ENCODE measurements around the gene CEP131. TPM values are rescaled to one million over a fixed set of nuclear protein-coding genes. Genes with fewer than 3 reads are reported as not detected.

Gene CEP131
- total and polyA plus RNA-seq, 2 of the 4 experiments (the other 2 are of a cell fraction) = 4.8 to 9.6 TPM

GRCh38 chr17:81207610-81208581, 14.9 kb downstream of the CEP131 start (continued):
- TF ChIP-seq SMC3 (IDR thresholded peaks at IDR 0.05; ENCODE audit: low read depth, low read length) = no peak
- TF ChIP-seq POLR2A (IDR thresholded peaks at IDR 0.05; ENCODE audit: low read depth, low read length) = no peak

GRCh38 chr17:81206657-81207056, 16.1 kb downstream of the CEP131 start:
- POLR2A ChIA-PET (ENCODE audit: unreplicated experiment) = no interaction called here
- CTCF ChIA-PET = no interaction called here
- DNase-seq = no peak
- no peak for TF ChIP-seq FOS (IDR thresholded peaks at IDR 0.05; ENCODE audit: low read depth, low read length)
- no peak for TF ChIP-seq CHD1 (IDR thresholded peaks at IDR 0.05; ENCODE audit: low read depth, low read length)
- TF ChIP-seq POLR2A (IDR thresholded peaks at IDR 0.05; ENCODE audit: low read depth, low read length) = no peak
- TF ChIP-seq BHLHE40 (IDR thresholded peaks at IDR 0.05; ENCODE audit: low read depth, low read length) = no peak
- no peak for TF ChIP-seq ELK1 (IDR thresholded peaks at IDR 0.05; ENCODE audit: borderline replicate concordance, low read depth, low read length)
- no peak for TF ChIP-seq RAD21 (IDR thresholded peaks at IDR 0.05; ENCODE audit: low read length)
- TF ChIP-seq MAZ (IDR thresholded peaks at IDR 0.05; ENCODE audit: borderline replicate concordance, low read depth, low read length) = no peak
- TF ChIP-seq SMC3 (IDR thresholded peaks at IDR 0.05; ENCODE audit: low read depth, low read length) = no peak
- TF ChIP-seq MAFK (IDR thresholded peaks at IDR 0.05; ENCODE audit: low read depth, low read length) = no peak
- TF ChIP-seq NFE2L2 (IDR thresholded peaks at IDR 0.05; ENCODE audit: low read depth, low read length) = no peak
- TF ChIP-seq CEBPB (IDR thresholded peaks at IDR 0.05; ENCODE audit: low read depth, low read length) = no peak
- TF ChIP-seq CTCF (conservative IDR thresholded peaks at IDR 0.05; ENCODE audit: low read depth, low read length) = no peak
- TF ChIP-seq RCOR1 (IDR thresholded peaks at IDR 0.05; ENCODE audit: insufficient replicate concordance, low read length) = no peak

More at GRCh38 chr17:81206657-81207056, 16.1 kb downstream of the CEP131 start:
- dilution Hi-C loops (cut with HindIII; ENCODE audit: low sequenced_read_pairs, unreplicated experiment) = no loop called here
- Histone ChIP-seq H3K23ac (ENCODE audit: low read depth, low read length) (no peak overlapping the region), H3K9me1 (ENCODE audit: insufficient read depth, low read length) (0 out of 2 replicates have a peak, but pooled peaks cover 6% of the 10 kb centered on the region), H2BK15ac (ENCODE audit: low read depth, low read length) (no peak overlapping the region), H3K18ac (ENCODE audit: low read depth, low read length) (no peak overlapping the region), H3K4me1 (ENCODE audit: control insufficient read depth, insufficient read depth, low read length) (no peaks in the 10 kb centered on the region), H2AK9ac (replicated peaks; ENCODE audit: low read depth, low read length, poor library complexity) (no peak overlapping the region), H2BK120ac (ENCODE audit: low read depth, low read length) (no peak overlapping the region), H3K9me3 (ENCODE audit: control insufficient read depth, insufficient read depth, low read length) (no peaks in the 10 kb centered on the region), H4K20me1 (ENCODE audit: insufficient read depth, low read length) (peaks cover 5% of the 10 kb centered on the region; the same call in 1 of the 2 replicates), H3K56ac (ENCODE audit: extremely low read depth, insufficient read depth, low read length) (no peak overlapping the region), H2BK5ac (ENCODE audit: low read depth, low read length, poor library complexity, severe bottlenecking) (no peak overlapping the region), H4K5ac (ENCODE audit: low read depth, low read length) (no peak overlapping the region), H3K27me3 (ENCODE audit: control insufficient read depth, insufficient read depth, low read length) (no peaks in the 10 kb centered on the region), H3K4me3 (ENCODE audit: insufficient read depth, low read depth, low read length) (no peak overlapping the region), H3K9ac (ENCODE audit: low read depth, low read length) (no peak overlapping the region), H3K14ac (replicated peaks; ENCODE audit: low read depth, low read length) (no peak overlapping the region), H3K4me2 (ENCODE audit: low read depth, low read length) (no peak overlapping the region), H4K91ac (ENCODE audit: insufficient read depth, low read depth, low read length) (no peak overlapping the region), H3K27ac (ENCODE audit: insufficient read depth, low read length) (no peak overlapping the region), H3K4ac (ENCODE audit: low read depth, low read length) (no peak overlapping the region), H2AFZ (replicated peaks; ENCODE audit: low read length, poor library complexity) (no peak overlapping the region), H4K8ac (ENCODE audit: low read depth in 2 of 2, low read length in 2 of 2) (no peak overlapping the region), H2BK20ac (ENCODE audit: low read depth, low read length) (no peak overlapping the region), H2AK5ac (ENCODE audit: low read depth, low read length) (no peak overlapping the region), H3K36me3 (ENCODE audit: control insufficient read depth, insufficient read depth, low read length) (peaks cover 5% of the 10 kb centered on the region; the same call in 1 of the 2 replicates), H3K79me1 (ENCODE audit: low read depth in 1 of 2, low read length in 2 of 2) (no peaks in the 10 kb centered on the region)
- no TSS peak for BruUV-seq (replicated peaks)
- no peak for ATAC-seq (ENCODE audit: low read depth)
- in situ Hi-C loops (cut with MboI; ENCODE audit: low sequenced_read_pairs) = no loop called here
- 100% methylated on average over 3 of the region's 12 CpGs; no CpG with 5 or more reads in 1 of the 2 experiments for WGBS, 2 experiments (ENCODE audit: extremely low coverage in 2 of 2, insufficient read length in 1 of 2)
- intact Hi-C loops (cut with micrococcal nuclease) = no loop called here

All from IMR-90 (cell line).